ENCODE data around the gene C10orf95.
"Not testable (repeated sequence)": the region's sequence is repeated elsewhere in the genome, so short reads cannot be mapped to it uniquely, and the experiment has no call there.

C10orf95 gene

GRCh38 chr10:102451105-102451969, at the start of gene C10orf95:
Gene C10orf95 (minus strand): TSS chr10:102451543. CDS start chr10:102451093, 450 bp downstream.
- no peak for DNase-seq (ENCODE audit: low read depth)

- DNase-seq (ENCODE audit: low read depth), result not testable (repeated sequence)
Measured at GRCh38 chr10:102500686-102501085, 49.3 kb upstream of the C10orf95 start.

- DNase-seq (ENCODE audit: low read depth), result no peak
Measured at GRCh38 chr10:102499356-102499755, 48.0 kb upstream of the C10orf95 start.

- no peak for DNase-seq (ENCODE audit: low read depth)
Measured at GRCh38 chr10:102497545-102497944, 46.2 kb upstream of the C10orf95 start.

GRCh38 chr10:102493771-102494170, 42.4 kb upstream of the C10orf95 start:
- DNase-seq (ENCODE audit: low read depth), result no peak

- DNase-seq (ENCODE audit: low read depth), result no peak
Measured at GRCh38 chr10:102492983-102493382, 41.6 kb upstream of the C10orf95 start.

- DNase-seq (ENCODE audit: low read depth), result no peak
Measured at GRCh38 chr10:102492344-102492939, 41.1 kb upstream of the C10orf95 start.

GRCh38 chr10:102491136-102491535, 39.8 kb upstream of the C10orf95 start:
- no peak for DNase-seq (ENCODE audit: low read depth)

- DNase-seq (ENCODE audit: low read depth), result no peak
Measured at GRCh38 chr10:102485093-102485784, 33.9 kb upstream of the C10orf95 start.

GRCh38 chr10:102484021-102484420, 32.7 kb upstream of the C10orf95 start:
- DNase-seq (ENCODE audit: low read depth), result no peak

GRCh38 chr10:102480396-102480795, 29.1 kb upstream of the C10orf95 start:
- no peak for DNase-seq (ENCODE audit: low read depth)

GRCh38 chr10:102479651-102480050, 28.3 kb upstream of the C10orf95 start:
- DNase-seq (ENCODE audit: low read depth), result no peak

- no peak for DNase-seq (ENCODE audit: low read depth)
Measured at GRCh38 chr10:102476466-102477141, 25.3 kb upstream of the C10orf95 start.

GRCh38 chr10:102475451-102476040, 24.2 kb upstream of the C10orf95 start:
- DNase-seq (ENCODE audit: low read depth), result no peak

GRCh38 chr10:102473445-102474331, 22.3 kb upstream of the C10orf95 start:
- no peak for DNase-seq (ENCODE audit: low read depth)

GRCh38 chr10:102470579-102471546, 19.5 kb upstream of the C10orf95 start:
- no peak for DNase-seq (ENCODE audit: low read depth)

GRCh38 chr10:102468683-102469082, 17.3 kb upstream of the C10orf95 start:
- DNase-seq (ENCODE audit: low read depth), result no peak

- DNase-seq (ENCODE audit: low read depth), result no peak
Measured at GRCh38 chr10:102467971-102468438, 16.7 kb upstream of the C10orf95 start.

GRCh38 chr10:102467318-102467717, 16.0 kb upstream of the C10orf95 start:
- no peak for DNase-seq (ENCODE audit: low read depth)
